Activated CD4-positive, alpha-beta T cell treated with anti-CD3 and anti-CD28 coated beads, Interleukin-10, Interleukin-2, amounts not matched to agents 100 ng/mL and 50 ng/mL, durations not matched to agents 16 hours and 8 hours (primary cell): ENCODE data around the gene ZFR.
"Not testable (repeated sequence)": the region's sequence is repeated elsewhere in the genome, so short reads cannot be mapped to it uniquely, and the experiment has no call there.

Experiments
- DNase-seq: peaks from one replicate; pipeline ENCODE4 v3.0.0-alpha.2; 2020

The ZFR gene

DNA sequence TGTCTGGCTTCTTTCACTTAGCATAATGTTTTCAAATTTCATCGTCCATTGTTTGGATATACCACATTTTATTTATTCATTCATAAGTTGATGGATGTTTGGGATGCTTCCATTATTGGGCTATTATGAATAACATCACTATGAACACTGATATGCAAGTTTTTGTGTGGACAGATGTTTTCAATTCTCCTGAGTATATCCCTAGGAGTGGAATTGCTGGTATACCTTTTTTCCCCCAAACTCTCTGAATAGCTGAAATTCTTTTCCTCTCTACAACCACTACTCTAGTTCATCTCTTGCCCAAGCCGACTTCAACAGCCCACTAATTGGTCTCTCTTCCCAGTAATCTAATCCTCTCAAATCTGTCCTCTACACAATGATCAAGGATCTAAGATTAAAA lies 4.7 kb upstream of the ZFR start:
- DNase-seq: no peak

DNA sequence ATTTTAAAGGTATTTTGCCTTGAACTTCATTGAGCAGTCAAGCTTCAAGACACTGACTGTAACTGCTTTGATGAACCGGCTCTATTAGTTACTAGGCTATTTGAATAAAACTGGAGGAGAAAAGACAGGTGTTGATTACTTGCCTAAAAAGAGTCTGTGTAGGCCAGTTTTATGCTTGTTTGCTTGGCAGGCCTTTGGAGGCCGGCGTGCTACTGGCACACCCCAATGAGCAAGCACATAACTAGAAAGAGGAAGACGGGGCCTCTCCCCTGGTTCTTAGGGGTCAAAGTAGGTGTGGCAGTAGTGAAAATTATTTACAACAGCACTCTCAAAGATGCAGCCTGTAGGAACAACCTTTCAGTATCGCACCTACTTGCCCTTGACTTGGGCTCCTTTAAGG lies 2.1 kb upstream of the ZFR start:
- no peak for DNase-seq

DNA sequence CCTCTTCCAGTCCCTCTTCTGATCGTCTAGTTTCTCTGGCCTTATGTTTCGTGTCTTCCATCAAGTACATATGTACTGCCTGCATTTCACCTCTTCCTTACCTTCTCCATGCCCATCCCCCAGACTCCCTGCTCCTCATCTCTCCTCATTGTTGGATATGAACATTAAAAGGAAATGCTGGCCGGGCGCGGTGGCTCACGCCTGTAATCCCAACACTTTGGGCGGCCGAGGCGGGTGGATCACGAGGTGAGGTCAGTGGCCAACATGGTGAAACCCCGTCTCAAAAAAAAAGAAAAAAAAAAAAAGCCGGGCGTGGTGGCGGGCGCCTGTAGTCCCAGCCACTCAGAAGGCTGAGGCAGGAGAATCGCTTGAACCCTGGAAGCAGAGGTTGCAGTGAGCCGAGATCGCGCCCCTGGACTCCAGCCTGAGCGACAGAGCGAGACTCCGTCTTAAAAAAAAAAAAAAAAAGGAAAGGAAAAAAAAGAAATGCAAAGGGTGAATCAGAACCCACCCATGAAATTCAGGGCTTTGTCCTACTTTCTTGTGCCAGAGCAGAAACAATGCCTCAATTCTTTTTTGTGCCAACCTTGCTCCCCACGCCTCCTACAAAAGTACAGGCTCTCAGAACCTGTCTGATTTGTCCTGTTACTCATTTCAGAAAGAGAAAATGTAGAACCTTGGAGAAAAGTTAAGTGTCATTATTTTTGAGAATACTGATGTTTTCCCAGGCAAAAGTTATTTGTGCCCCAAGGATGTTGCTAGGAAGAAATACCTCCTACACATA lies 1.5 kb upstream of the ZFR start:
- no peak for DNase-seq

DNA sequence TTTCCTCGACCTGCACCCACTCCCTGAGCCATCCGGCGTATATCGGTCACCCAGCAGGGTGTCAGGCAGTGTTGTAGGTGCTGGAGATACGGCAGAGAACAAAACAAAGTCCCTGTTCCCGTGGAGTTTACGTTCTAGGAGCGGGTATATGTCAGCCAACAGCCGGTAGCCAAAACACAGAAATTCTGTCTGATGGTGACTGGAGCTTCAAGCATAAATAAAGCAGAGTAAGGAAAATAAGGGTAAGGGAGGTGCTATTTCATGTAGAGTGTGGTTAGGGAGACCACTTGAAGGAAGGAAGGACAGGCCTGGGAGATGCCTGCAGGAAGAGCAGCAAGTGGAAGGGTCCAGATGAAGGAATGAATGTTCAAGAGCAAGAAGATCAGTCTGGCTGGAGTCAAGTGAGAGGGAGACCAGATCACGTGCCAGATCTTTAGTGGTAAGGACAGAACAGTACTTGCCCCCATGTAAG lies 783 bp upstream of the ZFR start:
- no peak for DNase-seq

DNA sequence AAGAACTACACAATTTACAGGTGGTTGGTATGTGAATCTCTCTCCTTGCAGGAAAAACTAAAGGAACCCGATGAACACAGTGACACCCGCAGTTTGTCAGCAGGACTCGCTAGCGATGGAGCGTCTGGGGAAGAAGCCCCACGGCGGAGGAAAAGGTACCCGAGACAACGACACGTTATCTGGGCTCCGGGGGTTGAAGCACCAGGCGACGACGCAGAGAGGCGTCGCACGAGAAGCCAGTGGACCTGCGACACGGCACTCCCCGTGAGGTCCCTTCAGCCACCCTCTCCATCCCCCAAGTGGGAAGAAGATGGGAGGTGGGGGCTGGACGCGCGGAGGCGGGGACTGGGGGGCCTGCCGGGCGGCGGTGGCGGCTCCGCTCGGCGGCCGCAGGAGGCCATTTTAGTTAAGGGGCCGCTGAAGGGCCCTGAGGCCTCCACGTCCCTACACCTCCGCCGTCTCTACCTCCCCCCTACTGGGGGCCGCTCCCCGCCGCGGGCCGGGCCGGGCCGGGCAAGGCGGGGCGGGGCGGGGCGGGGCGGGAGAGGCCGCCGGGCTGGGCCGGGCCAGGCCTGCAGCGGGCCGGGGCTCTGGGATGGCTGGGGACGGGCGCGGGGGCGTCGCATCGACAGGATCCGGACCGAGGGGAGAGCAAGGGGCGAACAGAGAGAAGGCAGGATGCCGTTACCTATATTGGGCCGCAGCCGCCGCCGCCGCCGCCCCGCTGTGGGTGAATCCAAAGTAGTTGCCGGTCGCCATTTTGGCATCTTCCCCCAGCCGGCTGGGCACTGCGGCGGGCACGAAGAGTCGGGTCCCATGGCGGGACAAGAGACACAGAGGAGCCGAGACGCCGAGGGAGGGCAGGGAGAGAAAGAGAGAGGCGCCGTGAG lies 754 bp downstream of the ZFR start:
- peak; percentile 55 for DNase-seq

DNA sequence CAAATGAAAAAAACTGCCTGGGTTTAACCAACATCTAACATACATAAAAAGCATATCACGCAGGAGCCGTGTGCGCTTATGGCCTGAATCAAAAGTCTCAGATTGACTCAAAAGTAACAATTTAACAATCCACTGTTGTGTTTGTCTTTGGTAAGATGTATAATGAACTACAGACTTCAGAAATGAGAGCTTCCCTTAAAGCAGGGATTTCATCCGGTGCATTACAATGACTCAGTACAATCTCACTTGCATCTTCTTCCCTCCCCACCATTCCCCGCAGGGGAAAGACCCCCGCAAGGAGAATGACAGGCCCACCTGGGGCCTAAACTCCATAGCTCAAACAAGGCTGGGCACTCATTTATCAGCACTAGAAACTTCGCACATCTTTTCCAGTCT lies 1.4 kb downstream of the ZFR start:
- peak; percentile 83 for DNase-seq

DNA sequence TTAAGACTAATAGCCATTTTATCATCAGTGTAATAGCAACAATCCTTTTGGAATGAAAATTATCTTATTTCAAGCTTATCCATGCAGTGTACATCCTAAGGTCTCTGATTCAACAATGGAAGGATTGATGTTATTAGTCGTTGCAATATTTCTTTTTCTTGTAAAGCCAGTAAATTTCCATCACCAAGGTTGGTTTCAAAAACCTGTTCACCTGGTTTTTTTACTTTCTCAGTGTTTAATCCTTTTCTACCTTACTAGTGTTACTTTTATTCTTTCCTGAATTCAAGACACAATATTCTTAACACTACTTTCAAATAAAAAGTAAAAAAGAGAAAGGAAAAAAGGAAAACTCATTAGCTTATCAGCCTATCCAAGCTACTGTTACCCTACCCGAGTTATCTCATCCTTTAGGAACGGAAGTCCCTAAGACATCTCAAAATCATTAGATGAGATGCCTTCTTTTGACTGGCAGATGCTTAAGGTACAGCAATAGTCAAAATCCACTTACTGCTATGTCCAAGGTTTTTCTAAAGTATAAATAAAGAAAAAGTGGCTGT lies 5.4 kb downstream of the ZFR start:
- DNase-seq: no peak

DNA sequence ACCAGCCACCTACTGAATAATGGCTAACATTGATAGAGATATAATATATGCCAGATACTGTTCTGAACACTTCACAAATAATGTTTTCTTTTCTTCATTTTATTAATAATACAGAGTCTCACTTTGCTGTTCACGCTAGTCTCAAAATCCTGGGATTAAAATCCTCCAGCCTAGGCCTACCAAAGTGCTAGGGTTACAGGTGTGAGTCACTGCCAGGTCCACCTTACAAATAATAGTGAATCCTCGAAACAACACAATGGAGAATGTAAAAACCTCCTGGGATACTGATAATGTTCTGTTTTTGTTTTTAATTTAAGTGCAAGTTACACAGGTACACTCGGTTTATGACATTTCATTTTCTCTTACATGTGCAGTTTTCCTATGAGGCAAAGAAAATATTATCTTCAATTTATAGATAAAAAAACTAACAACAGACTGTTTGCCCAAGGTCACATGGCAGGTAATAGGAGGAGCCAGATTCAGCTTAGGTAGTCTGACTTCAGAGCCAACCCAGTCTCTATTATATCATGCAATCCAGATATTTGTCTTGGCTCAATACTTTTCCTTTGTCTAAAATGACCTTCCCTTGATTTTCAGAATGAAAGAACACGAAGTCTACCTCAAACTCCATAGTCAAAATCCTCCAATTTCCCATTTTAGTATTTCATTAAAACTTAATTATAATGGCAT lies 7.8 kb downstream of the ZFR start:
- DNase-seq: no peak

DNA sequence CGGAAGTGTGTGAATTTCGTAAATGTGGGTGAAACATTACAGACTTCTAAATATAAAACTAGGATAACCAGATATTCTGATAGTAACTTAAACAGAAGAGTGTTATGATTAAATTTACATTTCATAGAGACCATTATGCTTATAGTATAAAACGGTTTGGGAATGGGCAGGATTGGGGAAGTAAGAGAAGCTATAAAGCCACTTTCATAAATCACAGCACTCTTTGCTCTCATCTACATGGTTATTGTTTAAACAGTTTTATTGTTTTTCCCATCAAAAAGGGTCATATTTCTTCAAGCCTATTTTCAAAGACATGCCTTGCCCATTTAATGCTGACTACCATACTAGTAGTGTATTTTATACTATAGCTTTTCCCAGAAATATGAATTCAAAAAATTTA lies 9.2 kb downstream of the ZFR start:
- no peak for DNase-seq

DNA sequence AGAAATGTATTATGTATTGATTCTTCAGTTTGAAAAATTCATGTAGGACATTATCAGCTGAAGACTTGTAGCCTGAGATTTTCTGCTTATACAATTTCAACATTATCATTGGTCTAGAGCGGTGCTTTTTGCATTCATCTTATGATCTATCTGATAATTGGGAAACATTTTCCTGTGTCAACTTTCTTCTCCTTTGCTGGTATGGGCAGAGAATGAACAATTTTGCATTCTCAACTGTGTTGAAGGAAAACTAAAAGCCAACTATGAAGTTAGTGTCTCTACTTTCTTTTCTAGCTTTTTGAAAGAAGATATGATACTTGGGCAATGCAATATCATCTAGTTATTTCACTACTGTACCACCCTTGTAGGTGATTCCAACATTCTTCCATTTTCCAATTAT lies 10.3 kb downstream of the ZFR start:
- DNase-seq: no peak

DNA sequence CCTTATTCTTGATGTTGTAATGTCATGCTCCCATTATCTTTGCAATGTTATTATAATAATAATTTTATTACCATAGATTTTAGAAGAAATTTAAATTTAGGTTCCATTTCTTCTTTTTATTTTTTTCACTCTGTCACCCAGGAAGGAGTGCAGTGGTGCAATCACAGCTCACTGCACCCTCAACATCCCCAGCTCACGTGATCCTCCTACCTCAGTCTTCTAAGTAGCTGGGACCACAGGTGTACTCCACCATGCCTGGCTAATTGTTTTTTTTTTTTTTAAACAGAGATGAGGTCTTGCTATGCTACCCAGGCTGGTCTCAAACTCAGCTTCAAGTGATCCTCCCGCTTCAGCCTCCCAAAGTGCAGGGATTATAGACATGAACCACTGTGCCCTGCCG lies 11.9 kb downstream of the ZFR start:
- DNase-seq: no peak

DNA sequence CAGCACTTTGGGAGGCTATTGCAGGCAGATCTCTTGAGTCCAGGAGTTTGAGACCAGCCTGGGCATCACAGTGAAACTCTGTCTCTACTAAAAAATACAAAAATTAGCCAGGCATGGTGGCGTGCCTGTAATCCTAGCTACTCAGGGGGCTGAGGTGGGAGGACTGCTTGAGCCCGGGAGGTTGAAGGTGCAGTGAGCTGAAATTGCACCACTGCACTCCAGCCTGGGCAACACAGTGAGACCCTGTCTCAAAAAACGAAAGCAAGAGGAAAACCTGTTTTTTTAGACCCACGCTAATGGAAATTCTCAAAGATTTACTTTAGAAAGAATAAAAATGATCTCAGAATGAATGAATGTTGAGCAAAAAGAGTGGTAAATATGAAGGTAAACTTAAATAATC lies 13.7 kb downstream of the ZFR start:
- not testable (repeated sequence) for DNase-seq

DNA sequence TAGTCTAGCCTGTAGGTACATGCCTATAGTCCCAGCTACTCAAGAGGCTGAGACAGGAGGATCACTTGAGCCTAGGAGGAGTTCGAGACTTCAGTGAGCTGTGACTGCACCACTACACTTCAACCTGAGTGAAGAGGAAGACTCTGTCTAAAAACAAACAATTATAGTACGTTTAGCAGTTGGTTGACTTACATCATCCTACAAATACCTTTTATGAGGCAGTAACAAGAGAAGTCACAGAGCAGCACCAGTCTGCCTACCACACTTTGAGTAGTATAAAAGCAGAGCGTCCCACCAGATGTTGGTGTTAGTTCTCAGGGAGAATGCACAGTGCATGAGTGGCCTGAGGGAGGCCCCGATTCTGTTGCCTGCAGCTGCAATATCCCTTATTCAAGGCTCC lies 16.1 kb downstream of the ZFR start:
- DNase-seq: no peak

DNA sequence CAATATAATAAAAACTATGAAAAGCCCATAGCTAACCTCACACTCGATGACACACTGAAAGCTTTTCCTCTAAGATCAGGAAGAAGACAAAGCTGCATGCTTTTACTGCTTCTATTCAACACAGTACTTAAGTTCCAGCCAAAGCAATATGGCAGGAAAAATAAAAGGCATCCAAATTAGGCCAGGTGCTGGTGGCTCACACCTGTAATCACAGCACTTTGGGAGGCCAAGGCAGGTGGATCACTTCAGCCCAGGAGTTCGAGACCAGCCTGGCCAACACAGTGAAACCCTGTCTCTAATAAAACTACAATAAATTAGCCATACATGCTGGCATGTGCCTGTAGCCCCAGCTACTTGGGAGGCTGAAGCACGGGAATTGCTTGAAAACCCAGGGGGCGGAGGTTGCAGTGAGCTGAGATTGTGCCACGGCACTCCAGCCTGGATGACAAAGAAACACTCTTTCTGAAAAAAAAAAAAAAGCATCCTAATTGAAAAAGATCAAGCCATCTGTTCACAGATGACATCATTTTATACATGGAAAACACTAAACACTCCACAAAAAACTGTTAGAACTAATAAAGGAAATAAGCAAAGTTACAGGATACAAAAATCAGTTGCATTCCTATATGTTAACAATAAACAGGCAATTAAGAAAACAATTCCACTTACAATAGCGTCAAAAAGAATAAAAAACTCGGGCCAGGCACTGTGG lies 17.9 kb downstream of the ZFR start:
- DNase-seq: no peak

DNA sequence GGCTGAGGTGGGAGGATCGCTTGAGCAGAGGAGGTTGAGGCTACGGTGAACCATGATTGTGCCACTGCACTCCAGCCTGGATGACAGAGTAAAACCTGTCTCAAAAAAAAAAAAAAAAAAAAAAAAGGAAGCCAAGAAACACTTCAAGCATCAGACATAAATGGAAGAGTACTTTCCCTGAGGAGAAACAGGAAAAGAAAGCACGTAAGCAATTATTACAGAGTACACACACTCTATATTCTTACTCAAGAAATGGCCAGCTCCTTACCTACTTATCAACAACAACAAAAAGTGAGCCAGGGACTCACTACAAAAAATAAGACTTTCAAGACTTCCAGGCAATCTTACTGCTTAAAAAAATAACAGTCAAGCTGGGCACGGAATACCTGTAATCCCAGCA lies 21.8 kb downstream of the ZFR start:
- no peak for DNase-seq

DNA sequence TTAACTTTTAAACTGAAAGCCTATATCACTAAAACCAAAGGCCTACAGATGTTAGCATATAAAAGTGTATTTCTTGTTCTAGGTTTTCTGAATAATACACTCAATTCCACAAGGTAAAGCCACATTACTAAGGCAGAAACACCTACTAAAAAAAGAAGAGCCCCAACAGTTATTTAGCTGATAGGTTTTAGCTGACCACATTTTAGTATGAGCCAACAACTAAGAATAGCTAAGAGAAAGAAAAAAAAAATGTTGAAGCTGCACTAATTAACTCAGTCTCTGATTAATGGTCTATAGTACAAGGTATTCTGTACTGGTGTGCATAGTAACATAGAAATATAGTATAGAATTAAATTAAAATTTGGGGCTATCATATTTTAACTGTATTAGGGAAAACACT lies 23.5 kb downstream of the ZFR start:
- DNase-seq: no peak

DNA sequence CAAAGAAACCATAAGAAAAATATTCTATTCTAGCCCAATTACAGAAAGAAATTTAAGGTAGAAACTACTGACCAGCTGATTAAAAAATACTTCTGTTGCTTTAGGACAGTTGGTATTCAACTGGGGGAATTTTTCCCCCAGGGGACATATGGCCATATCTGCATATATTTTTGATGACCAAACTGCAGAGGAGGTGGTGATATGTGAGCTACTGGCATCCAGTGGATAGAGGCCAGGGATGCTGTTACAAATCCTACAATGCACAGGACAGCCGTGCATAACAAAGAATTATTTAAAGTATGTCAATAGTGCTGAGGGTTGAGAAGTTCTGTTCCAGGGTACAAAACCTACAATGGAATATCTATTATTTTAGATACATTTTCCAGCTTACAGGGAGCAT lies 24.0 kb downstream of the ZFR start:
- no peak for DNase-seq

DNA sequence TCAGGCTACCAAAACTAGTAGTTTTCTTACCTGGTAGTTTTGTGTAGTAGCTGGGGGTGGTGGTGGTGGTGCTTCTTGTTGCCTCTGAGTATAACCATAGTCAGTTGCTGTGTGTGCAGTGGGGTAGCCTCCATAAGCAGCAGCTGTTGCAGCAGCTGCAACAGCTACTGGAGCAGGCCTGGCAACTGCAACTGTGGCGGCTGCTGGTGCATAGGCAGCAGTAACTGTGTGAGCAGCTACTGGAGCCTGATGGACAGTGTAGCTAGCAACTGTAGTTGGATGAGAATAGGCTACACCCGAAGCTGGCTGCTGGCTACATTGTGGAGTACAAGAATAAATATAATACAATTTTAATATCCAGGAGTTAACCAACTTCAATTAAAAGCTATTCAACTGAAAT lies 24.7 kb downstream of the ZFR start:
- DNase-seq: no peak

DNA sequence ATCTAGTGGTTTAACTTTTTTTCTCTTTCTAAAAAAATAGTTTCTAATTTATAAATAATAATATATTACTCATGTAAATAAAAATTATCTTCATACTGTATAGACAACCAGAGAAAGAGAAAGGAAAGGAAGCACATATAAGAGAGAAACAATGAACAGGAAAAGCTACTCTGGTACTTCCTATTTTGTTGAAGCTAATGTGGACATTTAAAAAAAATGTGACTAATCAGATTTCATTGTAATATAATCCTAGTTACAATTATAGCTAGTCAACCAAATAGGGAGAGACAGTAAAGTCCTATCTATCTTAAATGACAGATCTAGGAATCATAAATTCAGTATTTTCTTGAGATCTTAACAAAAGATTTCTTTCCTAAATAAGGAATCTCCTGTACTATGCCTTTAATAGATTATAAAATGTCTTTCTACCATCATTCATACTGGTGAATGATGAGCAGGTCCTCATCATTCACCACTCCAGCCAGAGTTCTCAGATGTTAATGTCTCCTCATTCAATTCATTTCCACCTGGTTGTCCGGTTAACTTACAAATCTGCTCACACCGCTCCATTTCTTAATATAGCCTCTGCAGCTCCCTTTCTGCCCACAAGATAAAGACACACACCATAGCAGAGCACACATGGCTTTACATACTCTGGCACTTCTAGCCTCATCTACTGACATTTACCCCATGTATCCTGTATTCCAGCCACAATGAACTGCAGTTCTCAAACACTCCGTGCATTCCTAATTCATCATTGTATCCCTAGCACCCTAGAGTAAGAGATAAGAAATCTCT lies 30.9 kb downstream of the ZFR start:
- no peak for DNase-seq

DNA sequence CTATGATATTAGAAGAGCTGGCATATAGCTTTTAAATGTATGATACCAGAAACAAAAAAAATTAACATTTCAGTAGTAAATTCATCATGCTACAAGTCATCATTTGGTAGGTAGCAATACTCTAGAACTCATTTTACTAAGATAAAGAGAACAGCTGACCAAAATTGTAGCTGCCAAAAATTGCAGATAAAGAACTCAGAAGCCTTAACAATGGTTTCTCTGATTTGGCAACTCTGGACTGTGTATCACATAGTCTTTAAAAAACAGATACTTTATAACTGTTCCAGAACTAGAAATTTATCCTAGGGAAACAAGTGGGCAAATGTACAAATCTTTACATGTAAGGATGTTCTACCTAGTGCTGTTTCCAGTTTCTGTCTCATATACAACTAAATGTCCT lies 33.9 kb downstream of the ZFR start:
- no peak for DNase-seq

DNA sequence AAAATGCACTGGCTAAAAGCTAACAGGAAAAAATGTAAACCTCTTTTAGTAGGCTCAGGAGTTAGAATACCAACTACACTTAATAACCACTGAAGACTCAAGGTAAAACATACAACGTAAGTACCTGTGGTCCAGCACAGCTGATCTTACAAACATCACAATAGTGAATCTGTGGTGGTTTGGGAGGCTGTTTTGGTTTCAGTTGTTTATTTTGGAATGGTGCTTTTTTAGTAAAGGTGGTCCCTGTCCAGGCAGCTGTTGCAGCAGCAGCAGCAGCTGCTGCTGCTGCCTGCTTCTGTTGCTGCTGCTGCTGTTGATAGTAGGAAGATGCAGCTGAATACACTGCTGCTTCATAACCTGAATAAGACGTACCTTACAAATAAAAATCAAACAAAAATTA lies 37.9 kb downstream of the ZFR start:
- DNase-seq: no peak

DNA sequence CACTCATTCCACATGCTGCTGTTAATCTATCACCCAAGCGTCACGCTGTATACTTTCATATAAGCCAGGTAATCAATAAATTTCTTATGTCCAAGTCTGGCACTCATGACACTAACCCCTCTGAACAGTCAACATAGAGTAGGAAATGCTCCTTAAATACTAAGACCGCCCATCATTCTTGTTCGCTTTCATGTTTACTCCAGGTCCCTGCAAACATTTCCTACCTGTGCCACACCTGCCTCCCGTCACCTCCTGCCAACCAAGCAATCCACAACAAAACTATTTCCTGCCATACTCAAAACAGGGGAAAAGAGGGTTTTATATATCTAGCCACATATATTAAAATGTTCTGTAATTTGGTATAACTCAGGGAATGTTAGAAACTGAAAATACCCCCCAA lies 39.0 kb downstream of the ZFR start:
- DNase-seq: no peak
